D721Med (cell line): ENCODE data around the gene ZNF860.

Experiments used
- DNase-seq: peaks from one replicate; pipeline ENCODE4 v3.0.0; 2011; ENCODE audit warnings: low spot score; ENCODE audit not compliant: insufficient read length
- FAIRE-seq: peaks from 2 replicates; lab custom pipeline; 2011; peaks lifted over from hg19 to GRCh38; lab: Jason Lieb, UNC
- CTCF ChIP-seq: IDR thresholded peaks from 2 replicates; pipeline ENCODE4 v1.5.1; 2012; ENCODE audit warnings: mild to moderate bottlenecking, control low read depth; ENCODE audit not compliant: insufficient read depth; ENCODE audit errors: missing control alignments

ZNF860 gene

GRCh38 chr3:31943041-31943440, 38.5 kb upstream of the ZNF860 start:
- FAIRE-seq (no peak), DNase-seq (no peak)
- no peak for TF ChIP-seq CTCF

DNA sequence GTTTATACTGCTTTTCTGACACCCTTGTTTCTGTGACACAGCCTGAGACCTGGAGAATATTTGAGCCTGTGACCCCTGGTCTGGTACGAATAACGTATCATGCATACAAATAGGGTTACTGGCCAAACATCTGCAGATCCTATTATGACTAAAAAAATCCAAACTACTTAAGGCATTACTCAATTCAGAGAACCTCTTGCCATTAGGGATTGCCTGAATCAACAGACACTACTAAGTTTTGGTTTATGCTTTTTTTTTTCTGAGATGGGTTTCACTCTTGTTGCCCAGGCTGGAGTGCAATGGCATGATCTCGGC, 35.9 kb upstream of the ZNF860 start:
- no peak for TF ChIP-seq CTCF
- FAIRE-seq (no peak), DNase-seq (no peak)

DNA sequence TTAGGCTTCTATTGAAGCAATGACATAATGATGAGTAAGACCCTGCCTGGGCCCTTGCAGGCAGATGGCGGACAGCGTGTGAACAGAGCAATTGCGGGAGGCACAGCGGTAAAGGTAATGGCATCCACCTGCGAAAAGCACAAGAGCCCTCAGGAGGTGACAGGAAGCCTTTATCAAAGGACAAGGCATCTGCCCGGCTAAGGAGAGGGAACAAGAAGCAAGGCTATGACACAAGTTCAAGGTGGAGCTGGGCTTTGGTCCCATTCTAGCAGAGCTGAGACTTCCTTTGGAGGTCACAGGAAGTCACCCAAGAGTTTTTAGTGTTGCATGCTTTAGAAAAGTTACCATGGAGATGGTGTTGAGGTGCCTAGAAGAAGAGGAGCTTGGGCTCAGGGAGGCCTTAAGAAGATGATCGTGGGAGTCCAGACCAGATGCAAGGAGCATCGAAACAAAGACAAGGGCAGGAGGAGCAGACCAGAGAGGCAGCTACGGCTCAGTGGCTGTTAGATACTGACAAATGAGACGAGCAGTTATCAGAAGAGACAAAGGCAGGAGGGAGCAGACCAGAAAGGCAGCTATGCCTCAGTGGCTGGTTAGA, 35.0 kb upstream of the ZNF860 start:
- DNase-seq, result no peak
- TF ChIP-seq CTCF, result no peak
- FAIRE-seq, result no peak

- DNase-seq (no peak), FAIRE-seq (no peak)
- TF ChIP-seq CTCF, result no peak
Observed at GRCh38 chr3:31947162-31947561, 34.4 kb upstream of the ZNF860 start.

DNA sequence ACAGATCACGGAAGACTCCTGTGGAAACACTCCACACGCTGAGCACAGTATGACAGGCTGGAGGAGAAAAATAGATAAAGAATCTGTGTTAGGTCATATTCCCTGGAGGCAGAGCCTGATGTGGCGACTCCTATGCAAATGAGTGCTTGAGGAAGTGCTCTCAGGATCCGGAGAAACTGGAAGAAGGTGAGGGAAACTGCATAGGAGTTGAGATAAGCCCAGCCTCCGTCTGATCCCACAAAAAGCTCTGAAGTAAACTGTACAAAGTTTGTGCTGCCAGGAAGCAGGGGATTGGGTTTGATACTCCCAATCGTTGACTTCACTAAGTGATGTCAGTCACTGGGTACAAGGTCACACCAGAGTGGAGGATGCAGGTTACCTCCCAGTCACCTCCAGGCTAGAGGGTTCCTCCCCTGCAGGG, 33.9 kb upstream of the ZNF860 start:
- FAIRE-seq, result no peak
- no peak for DNase-seq
- no peak for TF ChIP-seq CTCF

DNA sequence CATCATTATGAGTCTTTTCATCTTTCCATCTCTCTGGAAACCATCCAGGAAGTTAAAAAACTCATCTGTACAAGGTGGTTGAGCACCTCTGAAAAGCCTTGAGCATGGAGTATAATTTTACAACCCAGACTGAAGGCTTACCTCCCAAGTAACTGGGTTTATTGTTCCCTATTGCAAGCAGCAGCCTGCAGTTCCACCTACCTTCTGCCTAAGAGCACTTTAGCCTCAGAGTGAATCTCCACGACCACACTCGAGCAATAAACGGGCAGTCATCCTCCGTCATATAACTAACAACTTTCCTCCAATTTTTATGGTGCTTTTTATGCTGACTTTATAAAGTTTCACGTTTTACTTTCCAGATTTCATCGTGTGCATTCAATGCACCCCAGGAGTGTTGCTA, 33.3 kb upstream of the ZNF860 start:
- DNase-seq, result no peak
- no peak for FAIRE-seq
- TF ChIP-seq CTCF, result no peak

DNA sequence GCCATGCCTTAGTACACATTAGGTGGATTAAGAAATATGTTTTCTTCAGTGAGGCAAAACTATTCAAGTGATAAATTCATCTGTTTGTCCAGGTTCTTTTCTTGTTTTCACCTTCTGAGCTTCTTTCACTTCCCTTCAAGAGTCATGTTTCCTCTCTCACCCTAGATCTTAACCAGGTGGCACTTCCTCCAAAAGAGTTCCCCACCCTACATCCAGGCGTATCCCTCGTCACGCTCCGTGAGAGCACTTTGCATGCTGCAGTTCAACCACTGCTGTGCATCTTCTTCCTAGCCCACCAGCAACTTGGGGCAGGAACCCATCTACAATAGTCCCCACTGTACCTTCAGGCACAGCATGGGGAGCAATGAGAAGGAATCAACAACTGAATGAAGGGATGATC, 29.3 kb upstream of the ZNF860 start:
- no peak for DNase-seq
- no peak for TF ChIP-seq CTCF
- no peak for FAIRE-seq
